K562 (cell line): ENCODE results near the gene TTLL10. TPM values are rescaled to one million over a fixed set of nuclear protein-coding genes. Genes with fewer than 3 reads are reported as not detected.

Source experiments
- ARID2 ChIP-seq: fragments of 450-650 bp; IDR thresholded peaks from 2 replicates; pipeline ENCODE4 v1.6.1; 2017; ENCODE audit warnings: antibody characterized with exemption, mild to moderate bottlenecking
- CREB3 ChIP-seq: fragments of 450-650 bp; conservative IDR thresholded peaks from 2 replicates; pipeline ENCODE4 v1.6.1; 2016; ENCODE audit warnings: missing genetic modification characterization, low read depth, mild to moderate bottlenecking, missing compliant biosample characterization, moderate library complexity
- FOXA3 ChIP-seq, 2 experiments: fragments of 450-650 bp in 1 of 2; sonication (generic) in 1 of 2; formaldehyde crosslinking; IDR thresholded peaks in 1 of 2; conservative IDR thresholded peaks in 1 of 2; 2 replicates each; pipeline versions ENCODE4 v1.4.0 to v1.8.0; 2020 to 2022; ENCODE audit warnings: mild to moderate bottlenecking in 2 of 2, missing genetic modification reagents in 1 of 2
- MCM2 ChIP-seq: fragments of 450-650 bp; IDR thresholded peaks from 2 replicates; pipeline ENCODE4 v1.6.1; 2017; ENCODE audit warnings: low read depth, mild to moderate bottlenecking
- SMAD4 ChIP-seq: fragments of 250-450 bp; sonication (Bioruptor Pico); conservative IDR thresholded peaks from 2 replicates; pipeline ENCODE4 v1.8.0; 2021; ENCODE audit warnings: inconsistent platforms, mild to moderate bottlenecking, moderate library complexity
- SREBF1 ChIP-seq: fragments of 150-350 bp; IDR thresholded peaks from 2 replicates; pipeline ENCODE4 v1.6.1; 2014; ENCODE audit warnings: antibody characterized with exemption, low read depth, low read length, borderline replicate concordance
- TFAM ChIP-seq: fragments of 250-450 bp; sonication (Bioruptor Pico); conservative IDR thresholded peaks from 2 replicates; pipeline ENCODE4 v1.5.0; 2021; ENCODE audit warnings: mild to moderate bottlenecking, moderate library complexity
- ZFP1 ChIP-seq: fragments of 450-650 bp; formaldehyde crosslinking; IDR thresholded peaks from 2 replicates; pipeline ENCODE4 v1.4.0; 2020; ENCODE audit warnings: mild to moderate bottlenecking, mixed read lengths
- polyA plus RNA-seq, 8 experiments: library from polyadenylated mRNA; depleted of rRNA in 4 of 8; stranded (reverse) in 5 of 8; unstranded in 3 of 8; fragments of >200 nt; fragmentation: Nextera tagmentation in 2 of 8; fragmentation: Illumina TruSeq in 1 of 8; extraction: Ambion mirVana in 2 of 8; extraction: Trizol in 1 of 8; gene quantifications; 2 replicates each; pipeline versions ENCODE4 v1.2.1 to v1.2.3, GENCODE V29; 2011 to 2014; ENCODE audit warnings: inconsistent platforms in 1 of 8, missing spikeins in 1 of 8
- total RNA-seq, 7 experiments: library from RNA; depleted of rRNA in 6 of 7; stranded (reverse); fragments of >200 nt in 6 of 7; fragmentation: Illumina TruSeq in 2 of 7; extraction: Trizol in 2 of 7; gene quantifications; 2 replicates each; pipeline versions ENCODE4 v1.2.1 to v1.2.3, GENCODE V29; 2011 to 2021; ENCODE audit warnings: low replicate concordance in 1 of 7
- TF ChIP-seq, protein P1 (sequence below): IDR thresholded peaks from 2 replicates; pipeline ENCODE4 v1.6.1; 2012; ENCODE audit warnings: low read depth, low read length, improper control_type of control experiment, borderline replicate concordance

TTLL10 gene
- total and polyA plus RNA-seq, 9 of the 15 experiments (the other 6 are each of a cell fraction or from before 2014, with no cell fraction given) = not detected

- TF ChIP-seq CREB3 (no peak), SMAD4 (CRISPR knock-in tag) (no peak), TFAM (CRISPR knock-in tag) (no peak), MCM2 (no peak), ARID2 (no peak), SREBF1 (no peak), ZFP1 (CRISPR knock-in tag) (no peak), FOXA3 (CRISPR knock-in tag; conservative IDR thresholded peaks at IDR 0.05 in 1 of 2, IDR thresholded peaks at IDR 0.05 in 1 of 2) (no peak)
- TF ChIP-seq, protein P1, sequence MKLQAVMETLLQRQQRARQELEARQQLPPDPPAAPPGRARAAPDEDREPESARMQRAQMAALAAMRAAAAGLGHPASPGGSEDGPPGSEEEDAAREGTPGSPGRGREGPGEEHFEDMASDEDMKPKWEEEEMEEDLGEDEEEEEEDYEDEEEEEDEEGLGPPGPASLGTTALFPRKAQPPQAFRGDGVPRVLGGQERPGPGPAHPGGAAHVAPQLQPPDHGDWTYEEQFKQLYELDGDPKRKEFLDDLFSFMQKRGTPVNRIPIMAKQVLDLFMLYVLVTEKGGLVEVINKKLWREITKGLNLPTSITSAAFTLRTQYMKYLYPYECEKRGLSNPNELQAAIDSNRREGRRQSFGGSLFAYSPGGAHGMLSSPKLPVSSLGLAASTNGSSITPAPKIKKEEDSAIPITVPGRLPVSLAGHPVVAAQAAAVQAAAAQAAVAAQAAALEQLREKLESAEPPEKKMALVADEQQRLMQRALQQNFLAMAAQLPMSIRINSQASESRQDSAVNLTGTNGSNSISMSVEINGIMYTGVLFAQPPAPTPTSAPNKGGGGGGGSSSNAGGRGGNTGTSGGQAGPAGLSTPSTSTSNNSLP = no peak
These were observed 30.8 kb downstream of the TTLL10 start (continued) for GRCh38 chr1:1204425-1204920.
